ENCODE data around the gene MPP2. TPM values are rescaled to one million over a fixed set of nuclear protein-coding genes. Genes with fewer than 3 reads are reported as not detected.

Gene MPP2
- total RNA-seq, 2 donors from 2014 or later, result 11.9 to 15.6 TPM

DNA sequence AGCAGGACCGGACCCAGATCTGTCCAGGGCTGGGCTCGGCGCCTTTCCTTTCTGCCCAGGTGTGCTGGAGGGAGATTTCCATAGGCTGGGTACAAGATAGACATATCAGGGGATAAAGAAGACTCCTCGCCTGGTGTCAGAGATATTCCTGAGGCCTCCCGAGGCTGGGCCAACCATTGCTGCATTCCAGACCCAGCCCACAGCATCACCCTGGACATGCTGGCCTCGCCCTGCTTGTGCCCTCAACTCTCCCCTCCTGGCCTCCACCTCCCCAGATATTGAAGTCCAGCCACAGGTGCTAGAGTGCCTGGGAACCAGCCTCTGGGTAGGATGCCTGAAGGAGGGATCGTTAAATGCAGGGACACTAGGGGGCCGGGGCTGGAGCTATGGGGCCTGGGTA is 58.2 kb downstream of the MPP2 start:
- Histone ChIP-seq H3K27ac (no peak overlapping the region), H3K4me3 (peak overlapping the region in 1 of 2 donors; percentile 37), H3K4me1 (peaks cover 0 to 15% of the 10 kb centered on the region in 2 donors), H3K27me3 (no peaks in the 10 kb centered on the region), H3K36me3 (no peaks in the 10 kb centered on the region), H3K9me3 (no peaks in the 10 kb centered on the region)
- TF ChIP-seq, protein P1, sequence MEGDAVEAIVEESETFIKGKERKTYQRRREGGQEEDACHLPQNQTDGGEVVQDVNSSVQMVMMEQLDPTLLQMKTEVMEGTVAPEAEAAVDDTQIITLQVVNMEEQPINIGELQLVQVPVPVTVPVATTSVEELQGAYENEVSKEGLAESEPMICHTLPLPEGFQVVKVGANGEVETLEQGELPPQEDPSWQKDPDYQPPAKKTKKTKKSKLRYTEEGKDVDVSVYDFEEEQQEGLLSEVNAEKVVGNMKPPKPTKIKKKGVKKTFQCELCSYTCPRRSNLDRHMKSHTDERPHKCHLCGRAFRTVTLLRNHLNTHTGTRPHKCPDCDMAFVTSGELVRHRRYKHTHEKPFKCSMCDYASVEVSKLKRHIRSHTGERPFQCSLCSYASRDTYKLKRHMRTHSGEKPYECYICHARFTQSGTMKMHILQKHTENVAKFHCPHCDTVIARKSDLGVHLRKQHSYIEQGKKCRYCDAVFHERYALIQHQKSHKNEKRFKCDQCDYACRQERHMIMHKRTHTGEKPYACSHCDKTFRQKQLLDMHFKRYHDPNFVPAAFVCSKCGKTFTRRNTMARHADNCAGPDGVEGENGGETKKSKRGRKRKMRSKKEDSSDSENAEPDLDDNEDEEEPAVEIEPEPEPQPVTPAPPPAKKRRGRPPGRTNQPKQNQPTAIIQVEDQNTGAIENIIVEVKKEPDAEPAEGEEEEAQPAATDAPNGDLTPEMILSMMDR (IDR thresholded peaks at IDR 0.05), result no peak
- no peak for DNase-seq (ENCODE audit: low spot score)

DNA sequence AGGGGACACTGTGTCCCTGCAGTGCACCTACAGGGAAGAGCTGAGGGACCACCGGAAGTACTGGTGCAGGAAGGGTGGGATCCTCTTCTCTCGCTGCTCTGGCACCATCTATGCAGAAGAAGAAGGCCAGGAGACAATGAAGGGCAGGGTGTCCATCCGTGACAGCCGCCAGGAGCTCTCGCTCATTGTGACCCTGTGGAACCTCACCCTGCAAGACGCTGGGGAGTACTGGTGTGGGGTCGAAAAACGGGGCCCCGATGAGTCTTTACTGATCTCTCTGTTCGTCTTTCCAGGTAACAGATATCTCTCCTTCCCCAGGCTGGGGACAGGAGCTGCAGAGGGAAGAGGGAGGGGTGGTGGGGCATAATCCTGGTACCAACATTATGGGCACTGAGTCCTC is 58.7 kb downstream of the MPP2 start:
- Histone ChIP-seq H3K4me1 (peaks cover 0 to 15% of the 10 kb centered on the region in 2 donors), H3K36me3 (no peaks in the 10 kb centered on the region), H3K9me3 (no peaks in the 10 kb centered on the region), H3K27me3 (no peaks in the 10 kb centered on the region), H3K4me3 (peak overlapping the region in 1 of 2 donors; percentile 37), H3K27ac (no peak overlapping the region)
- TF ChIP-seq, protein P1 (IDR thresholded peaks at IDR 0.05), result no peak
- DNase-seq (ENCODE audit: low spot score), result no peak

DNA sequence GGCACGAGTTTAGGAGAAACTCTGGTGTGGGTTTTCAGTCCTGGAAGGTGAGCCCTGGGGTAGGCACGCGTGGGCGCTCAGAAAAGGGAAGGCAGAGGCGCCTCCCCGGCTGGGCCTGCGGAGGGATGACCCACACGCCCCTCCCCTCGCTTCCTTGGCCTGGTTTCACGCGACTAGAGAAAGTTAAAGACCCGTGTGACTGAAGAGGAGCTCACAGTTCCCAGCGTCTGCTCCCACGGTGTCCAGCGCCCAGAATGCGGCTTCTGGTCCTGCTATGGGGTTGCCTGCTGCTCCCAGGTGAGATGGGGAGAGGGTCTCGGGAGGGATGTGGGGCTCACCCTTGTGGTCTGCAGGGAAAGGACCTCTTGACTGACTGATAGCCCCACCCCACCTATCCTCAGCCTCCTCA is 60.4 kb downstream of the MPP2 start, which contains the start of gene CD300LG:
TSS of gene CD300LG (plus strand) at position 214 of the 409 bp plus-strand sequence. CDS start at position 255, 41 bp downstream.
- Histone ChIP-seq H3K4me3 (peak within 1 kb of the TSS; percentile 19 to 37), H3K27me3 (no peaks in the 10 kb centered on the region), H3K9me3 (no peaks in the 10 kb centered on the region), H3K4me1 (peaks cover 0 to 15% of the 10 kb centered on the region in 2 donors), H3K27ac (peak within 1 kb of the TSS; percentile 53 to 58), H3K36me3 (no peaks in the 10 kb centered on the region)
- TF ChIP-seq, protein P1 (IDR thresholded peaks at IDR 0.05), result no peak
- DNase-seq (ENCODE audit: low spot score), result no peak

DNA sequence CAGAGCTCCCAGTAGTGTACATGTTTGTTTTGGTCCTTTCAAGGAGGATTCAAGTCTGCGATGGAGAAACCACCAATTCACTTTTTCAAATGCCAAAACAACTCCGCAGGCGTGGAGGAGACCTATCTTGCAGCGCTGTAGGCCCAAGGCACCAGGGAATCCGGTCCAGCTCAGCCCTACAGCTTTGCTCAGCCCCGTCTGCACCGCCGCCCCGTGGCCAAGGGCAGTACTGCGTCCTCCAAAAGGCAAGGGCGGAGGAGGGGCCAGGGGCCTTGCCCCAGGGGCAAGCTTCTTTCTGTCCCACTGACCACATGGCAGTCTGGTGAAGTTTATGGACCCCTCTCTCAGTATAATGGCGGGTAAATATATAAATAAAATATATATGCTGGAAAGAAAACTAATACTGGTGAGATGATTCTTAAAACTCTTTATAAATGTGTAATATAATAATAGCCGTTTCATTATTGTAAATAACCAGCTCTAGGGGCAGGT is 61.1 kb downstream of the MPP2 start:
- Histone ChIP-seq H3K36me3 (no peaks in the 10 kb centered on the region), H3K9me3 (no peaks in the 10 kb centered on the region), H3K27me3 (no peaks in the 10 kb centered on the region), H3K4me1 (peaks cover 0 to 22% of the 10 kb centered on the region in 2 donors), H3K27ac (peak overlapping the region; percentile 53 to 58), H3K4me3 (peak overlapping the region in 1 of 2 donors; percentile 37)
- TF ChIP-seq, protein P1 (IDR thresholded peaks at IDR 0.05), result peak; percentile 99
- peak; percentile 80 for DNase-seq (ENCODE audit: low spot score)

DNA sequence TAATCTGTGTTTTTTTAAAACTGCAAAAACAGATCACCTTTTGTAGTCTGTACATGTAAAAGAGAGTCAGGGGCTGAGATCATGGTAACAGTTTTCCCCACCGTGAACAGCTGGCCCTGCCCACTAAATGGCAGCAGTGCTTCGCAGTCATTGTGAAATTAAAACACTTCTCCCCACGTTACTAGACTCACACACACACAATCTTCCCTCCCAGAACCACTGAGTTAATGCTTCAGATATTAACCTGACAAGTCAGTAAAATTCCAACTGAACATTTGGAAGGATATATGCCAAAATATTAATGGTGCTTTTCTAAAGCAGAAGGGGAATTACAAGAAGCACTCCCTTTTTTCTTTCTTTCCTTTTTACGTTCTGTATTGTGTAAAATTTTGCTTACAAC is 61.6 kb downstream of the MPP2 start:
- H3K4me3 ChIP-seq, result no peak overlapping the region
- H3K9me3 ChIP-seq, result no peaks in the 10 kb centered on the region
- no peaks in the 10 kb centered on the region for H3K27me3 ChIP-seq
- DNase-seq (ENCODE audit: low spot score), result no peak
- peaks cover 0 to 27% of the 10 kb centered on the region in 2 donors for H3K4me1 ChIP-seq
- TF ChIP-seq, protein P1 (IDR thresholded peaks at IDR 0.05), result no peak
- H3K27ac ChIP-seq, result peak overlapping the region; percentile 53 to 58
- H3K36me3 ChIP-seq, result no peaks in the 10 kb centered on the region

DNA sequence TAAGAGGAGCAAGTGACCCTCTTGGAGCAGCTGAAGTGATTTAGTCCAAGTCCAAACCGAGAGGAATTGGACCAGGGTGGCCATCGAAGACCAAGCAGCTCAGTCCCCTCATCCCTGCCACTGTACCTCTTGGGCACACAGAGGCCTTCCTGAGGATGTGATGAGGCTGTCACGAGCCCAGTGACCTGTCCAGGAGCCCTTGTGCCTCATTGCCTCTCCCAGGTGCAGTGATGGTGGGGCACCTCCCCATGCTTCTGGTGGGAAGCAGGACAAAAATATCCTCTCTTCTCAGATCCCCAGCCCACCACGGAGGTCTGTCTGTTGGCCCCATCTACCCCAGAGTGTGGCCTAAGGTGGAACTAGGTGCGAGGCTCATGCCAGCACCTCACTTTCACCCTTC is 63.1 kb downstream of the MPP2 start:
- peaks cover 0 to 40% of the 10 kb centered on the region in 2 donors for H3K4me1 ChIP-seq
- no peaks in the 10 kb centered on the region for H3K36me3 ChIP-seq
- no peaks in the 10 kb centered on the region for H3K27me3 ChIP-seq
- TF ChIP-seq, protein P1 (IDR thresholded peaks at IDR 0.05), result no peak
- no peaks in the 10 kb centered on the region for H3K9me3 ChIP-seq
- DNase-seq (ENCODE audit: low spot score), result no peak
- no peak overlapping the region for H3K27ac ChIP-seq
- H3K4me3 ChIP-seq, result no peak overlapping the region

Measured in right atrium auricular region (tissue), 2 donors.